ENCODE data around the gene CAMK1. TPM values are rescaled to one million over a fixed set of nuclear protein-coding genes. Genes with fewer than 3 reads are reported as not detected.

CAMK1 gene
- total RNA-seq = 28.0 and 29.8 TPM in 2 replicates

GRCh38 chr3:9769426-9770275 is at the start of gene CAMK1:
Gene CAMK1, minus strand, starts transcription at chr3:9769947. Its CDS starts 2,198 bp downstream, at chr3:9767749.

GRCh38 chr3:9809615-9810432 is 40.1 kb upstream of the CAMK1 start, which contains the start of gene TTLL3:
Gene TTLL3, plus strand, starts transcription at chr3:9810262. Its CDS starts 400 bp downstream, at chr3:9810662.

GRCh38 chr3:9792405-9793160 is 22.8 kb upstream of the CAMK1 start, which contains the start of the genes ARPC4 and TADA3:
Gene ARPC4, plus strand, starts transcription at chr3:9793082. Its CDS starts 40 bp downstream, at chr3:9793122.
Gene TADA3, minus strand, starts transcription at chr3:9792473. Its CDS starts 1,007 bp downstream, at chr3:9791466.

GRCh38 chr3:9749645-9750555 is 19.8 kb downstream of the CAMK1 start, which contains the start of gene OGG1:
Gene OGG1, plus strand, starts transcription at chr3:9749952. Its CDS starts 335 bp downstream, at chr3:9750287.

GRCh38 chr3:9731206-9732079 is 38.3 kb downstream of the CAMK1 start, which contains the start of gene BRPF1:
Gene BRPF1, plus strand, starts transcription at chr3:9731735. Its CDS starts 2,406 bp downstream, at chr3:9734141.

Other genes with a start within 250 kb of the CAMK1 start
- under 0.01 TPM in 2 replicates for gene LHFPL4, start 216.1 kb downstream of the CAMK1 start, total RNA-seq
- 36.4 and 42.8 TPM in 2 replicates for gene MTMR14, start 120.4 kb downstream of the CAMK1 start, total RNA-seq
- gene CPNE9, start 66.1 kb downstream of the CAMK1 start, total RNA-seq = not detected in 2 replicates
- 14.0 and 20.1 TPM in 2 replicates for gene BRPF1, start 38.2 kb downstream of the CAMK1 start, total RNA-seq
- gene OGG1, start 20.0 kb downstream of the CAMK1 start, total RNA-seq = 29.0 and 31.3 TPM in 2 replicates
- 53.6 and 54.9 TPM in 2 replicates for gene TADA3, start 22.5 kb upstream of the CAMK1 start, total RNA-seq
- 242 and 245 TPM in 2 replicates for gene ARPC4, start 23.1 kb upstream of the CAMK1 start, total RNA-seq
- 12.9 and 25.0 TPM in 2 replicates for gene TTLL3, start 40.3 kb upstream of the CAMK1 start, total RNA-seq
- 37.1 and 44.2 TPM in 2 replicates for gene RPUSD3, start 74.1 kb upstream of the CAMK1 start, total RNA-seq
- gene CIDEC, start 110.3 kb upstream of the CAMK1 start, total RNA-seq = 4.9 and 10.3 TPM in 2 replicates
- 32.8 and 40.1 TPM in 2 replicates for gene JAGN1, start 120.7 kb upstream of the CAMK1 start, total RNA-seq
- gene IL17RE, start 132.9 kb upstream of the CAMK1 start, total RNA-seq = 10.3 and 13.9 TPM in 2 replicates
- gene IL17RC, start 147.2 kb upstream of the CAMK1 start, total RNA-seq = 84.5 and 128 TPM in 2 replicates
- gene CRELD1, start 163.9 kb upstream of the CAMK1 start, total RNA-seq = 8.6 and 18.4 TPM in 2 replicates
- 2.6 and 3.1 TPM in 2 replicates for gene PRRT3, start 182.5 kb upstream of the CAMK1 start, total RNA-seq
- gene EMC3, start 216.9 kb upstream of the CAMK1 start, total RNA-seq = 36.0 and 57.0 TPM in 2 replicates

Measured in subcutaneous preadipocyte (primary cell).